Glutamatergic neuron (in vitro differentiated cells): ENCODE measurements around the gene ARHGEF26. TPM values are rescaled to one million over a fixed set of nuclear protein-coding genes. Genes with fewer than 3 reads are reported as not detected.

Experiments used
- DNase-seq: peaks from one replicate; pipeline ENCODE4 v3.0.0; 2022
- H3K27ac Mint-ChIP-seq: one replicate; pipeline ENCODE4 v1.8.0; 2020; ENCODE audit warnings: mild to moderate bottlenecking, mixed read lengths, inconsistent platforms; ENCODE audit not compliant: unreplicated experiment
- H3K27me3 Mint-ChIP-seq: one replicate; pipeline ENCODE4 v1.8.0; 2020; ENCODE audit warnings: mild to moderate bottlenecking, moderate library complexity, mixed read lengths, inconsistent platforms; ENCODE audit not compliant: unreplicated experiment
- H3K36me3 Mint-ChIP-seq: one replicate; pipeline ENCODE4 v1.8.0; 2020; ENCODE audit warnings: mild to moderate bottlenecking, mixed read lengths, inconsistent platforms; ENCODE audit not compliant: unreplicated experiment
- H3K4me1 Mint-ChIP-seq: one replicate; pipeline ENCODE4 v1.8.0; 2020; ENCODE audit warnings: mild to moderate bottlenecking, low read depth, mixed read lengths, inconsistent platforms; ENCODE audit not compliant: unreplicated experiment
- H3K4me3 Mint-ChIP-seq: one replicate; pipeline ENCODE4 v1.8.0; 2020; ENCODE audit warnings: mild to moderate bottlenecking, mixed read lengths, inconsistent platforms; ENCODE audit not compliant: unreplicated experiment
- H3K9me3 Mint-ChIP-seq: one replicate; pipeline ENCODE4 v1.8.0; 2020; ENCODE audit warnings: mild to moderate bottlenecking, moderate library complexity, mixed read lengths, inconsistent platforms; ENCODE audit not compliant: unreplicated experiment
- total RNA-seq: library from RNA; stranded (reverse); fragmentation: NEBNext Ultra II Directional; extraction: Animal tissue kit (Norgen Biotek cat#: 25700); gene quantifications from one replicate; pipeline ENCODE4 v1.2.1, GENCODE V29; 2021; ENCODE audit not compliant: unreplicated experiment
- TF ChIP-seq, protein P1 (sequence below): fragments of 200-600 bp; sonication (generic); IDR thresholded peaks from one replicate; pipeline ENCODE4 v1.5.0; 2021; ENCODE audit not compliant: partially characterized antibody, unreplicated experiment

Gene ARHGEF26
- total RNA-seq, 1 donor from 2014 or later, result 4.4 TPM

DNA sequence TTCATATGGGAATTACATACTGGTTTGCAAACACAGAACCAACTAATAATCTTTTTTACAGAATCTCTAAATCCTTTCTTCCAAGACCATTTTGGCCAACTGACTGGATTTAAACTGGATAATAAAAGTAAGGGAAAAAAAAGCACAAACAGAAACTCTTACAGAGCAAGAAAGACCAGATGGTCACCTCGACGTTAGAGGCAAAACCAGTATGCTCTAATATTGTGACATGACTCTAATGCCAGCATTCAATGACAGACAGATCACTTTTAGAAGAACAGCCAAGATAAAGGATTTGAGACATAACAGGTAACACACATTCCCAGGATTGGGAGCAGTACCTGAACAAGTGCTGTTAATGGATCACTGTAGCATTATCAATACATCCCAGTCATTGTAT is 152.2 kb downstream of the ARHGEF26 start:
- H3K4me1 Mint-ChIP-seq, result no peaks in the 10 kb centered on the region
- H3K27me3 Mint-ChIP-seq, result no peaks in the 10 kb centered on the region
- H3K27ac Mint-ChIP-seq, result no peak overlapping the region
- TF ChIP-seq, protein P1, sequence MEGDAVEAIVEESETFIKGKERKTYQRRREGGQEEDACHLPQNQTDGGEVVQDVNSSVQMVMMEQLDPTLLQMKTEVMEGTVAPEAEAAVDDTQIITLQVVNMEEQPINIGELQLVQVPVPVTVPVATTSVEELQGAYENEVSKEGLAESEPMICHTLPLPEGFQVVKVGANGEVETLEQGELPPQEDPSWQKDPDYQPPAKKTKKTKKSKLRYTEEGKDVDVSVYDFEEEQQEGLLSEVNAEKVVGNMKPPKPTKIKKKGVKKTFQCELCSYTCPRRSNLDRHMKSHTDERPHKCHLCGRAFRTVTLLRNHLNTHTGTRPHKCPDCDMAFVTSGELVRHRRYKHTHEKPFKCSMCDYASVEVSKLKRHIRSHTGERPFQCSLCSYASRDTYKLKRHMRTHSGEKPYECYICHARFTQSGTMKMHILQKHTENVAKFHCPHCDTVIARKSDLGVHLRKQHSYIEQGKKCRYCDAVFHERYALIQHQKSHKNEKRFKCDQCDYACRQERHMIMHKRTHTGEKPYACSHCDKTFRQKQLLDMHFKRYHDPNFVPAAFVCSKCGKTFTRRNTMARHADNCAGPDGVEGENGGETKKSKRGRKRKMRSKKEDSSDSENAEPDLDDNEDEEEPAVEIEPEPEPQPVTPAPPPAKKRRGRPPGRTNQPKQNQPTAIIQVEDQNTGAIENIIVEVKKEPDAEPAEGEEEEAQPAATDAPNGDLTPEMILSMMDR, result no peak
- H3K4me3 Mint-ChIP-seq, result no peak overlapping the region
- no peak for DNase-seq
- no peaks in the 10 kb centered on the region for H3K9me3 Mint-ChIP-seq
- peaks cover 2% of the 10 kb centered on the region for H3K36me3 Mint-ChIP-seq

GRCh38 chr3:154274348-154274747 is 153.2 kb downstream of the ARHGEF26 start:
- Mint-ChIP-seq H3K4me1 (no peaks in the 10 kb centered on the region), H3K36me3 (no peaks in the 10 kb centered on the region), H3K9me3 (no peaks in the 10 kb centered on the region), H3K27ac (no peak overlapping the region), H3K27me3 (no peaks in the 10 kb centered on the region), H3K4me3 (no peak overlapping the region)
- TF ChIP-seq, protein P1, result no peak
- no peak for DNase-seq

DNA sequence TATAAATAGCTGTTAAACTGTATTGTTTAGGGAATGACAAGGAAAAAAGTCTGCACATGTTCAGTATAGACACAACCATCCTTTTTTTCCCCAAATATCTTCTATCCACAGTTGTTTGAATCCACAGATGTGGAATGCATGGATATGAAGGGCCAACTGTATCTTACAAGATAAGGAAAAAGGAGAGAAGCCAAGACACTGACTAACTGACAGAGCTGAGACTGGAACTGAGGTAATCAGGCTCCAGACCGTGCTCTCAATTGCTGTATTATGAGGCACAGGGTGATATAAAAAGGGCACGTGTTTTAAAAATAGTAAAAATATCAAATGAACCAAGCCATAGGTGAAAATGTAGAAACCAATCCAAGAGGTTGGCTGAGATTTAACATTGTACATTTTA is 154.1 kb downstream of the ARHGEF26 start:
- H3K9me3 Mint-ChIP-seq, result no peaks in the 10 kb centered on the region

DNA sequence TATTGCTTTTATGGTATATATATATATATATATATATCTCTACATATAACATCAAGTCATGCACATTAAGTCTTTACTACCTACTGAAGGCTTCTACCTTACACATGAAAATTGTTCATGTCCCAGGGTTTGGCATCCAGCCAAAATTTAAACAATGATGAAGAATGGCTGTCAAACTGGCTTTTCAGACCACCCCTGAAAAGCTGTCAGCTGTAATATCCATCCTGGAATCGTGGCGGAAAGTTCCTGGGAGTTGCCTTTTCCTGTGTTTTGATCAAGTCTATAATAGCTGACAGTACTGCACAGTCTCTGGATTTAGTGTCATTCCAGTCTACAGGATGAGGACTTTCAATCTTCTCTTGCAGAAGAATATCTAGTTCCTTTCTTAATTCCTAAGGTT is 154.8 kb downstream of the ARHGEF26 start:
- Mint-ChIP-seq H3K27me3 (no peaks in the 10 kb centered on the region), H3K4me3 (no peak overlapping the region), H3K36me3 (no peaks in the 10 kb centered on the region), H3K4me1 (no peaks in the 10 kb centered on the region), H3K9me3 (no peaks in the 10 kb centered on the region), H3K27ac (no peak overlapping the region)
- DNase-seq, result no peak
- TF ChIP-seq, protein P1, result no peak

More for the DNA sequence above, 154.1 kb downstream of the ARHGEF26 start:
- no peaks in the 10 kb centered on the region for H3K36me3 Mint-ChIP-seq
- DNase-seq, result no peak
- H3K4me3 Mint-ChIP-seq, result no peak overlapping the region
- H3K27ac Mint-ChIP-seq, result no peak overlapping the region
- no peaks in the 10 kb centered on the region for H3K4me1 Mint-ChIP-seq
- TF ChIP-seq, protein P1, result no peak
- no peaks in the 10 kb centered on the region for H3K27me3 Mint-ChIP-seq

DNA sequence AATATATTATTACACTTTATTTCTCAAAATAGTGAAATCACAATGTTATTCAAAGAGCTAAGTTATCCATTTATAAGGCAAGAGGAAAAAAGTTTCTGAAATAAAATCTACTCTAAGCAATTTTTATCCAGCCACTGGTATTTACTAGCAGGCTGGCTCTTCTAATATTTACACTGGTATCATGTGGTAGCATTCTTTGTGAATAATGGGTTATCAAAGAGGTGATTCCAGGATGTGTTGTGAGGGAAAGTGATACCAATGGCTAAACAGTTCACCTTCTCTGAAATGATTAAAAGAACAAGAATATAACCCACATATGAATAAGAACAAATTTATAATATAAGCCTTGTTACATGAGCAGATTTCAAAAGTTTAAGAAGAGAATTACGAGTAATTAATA is 159.0 kb downstream of the ARHGEF26 start:
- Mint-ChIP-seq H3K36me3 (no peaks in the 10 kb centered on the region), H3K27ac (no peak overlapping the region), H3K9me3 (no peaks in the 10 kb centered on the region), H3K4me1 (no peaks in the 10 kb centered on the region), H3K4me3 (no peak overlapping the region), H3K27me3 (no peaks in the 10 kb centered on the region)
- TF ChIP-seq, protein P1, result no peak
- no peak for DNase-seq
